Erythroblast (primary cell): ENCODE results near the gene ATP13A2.

ENCODE experiments used
- GATA1 ChIP-seq: IDR thresholded peaks from 2 replicates; pipeline ENCODE4 v1.6.1; 2011; ENCODE audit warnings: low read depth, mild to moderate bottlenecking, control low read depth, low read length, moderate library complexity
- POLR2A ChIP-seq: IDR thresholded peaks from 2 replicates; pipeline ENCODE4 v1.6.1; 2011; ENCODE audit warnings: mild to moderate bottlenecking, low read length

- TF ChIP-seq POLR2A (no peak), GATA1 (no peak)
Observed at GRCh38 chr1:16993521-16994038, 18.1 kb downstream of the ATP13A2 start.
